Kidney (tissue), 14 donors: ENCODE results near the gene RER1. TPM values are rescaled to one million over a fixed set of nuclear protein-coding genes. Genes with fewer than 3 reads are reported as not detected.
A peak's percentile ranks its signal among the peaks of the same experiment; 100 is the strongest.

Experiments
- DNase-seq, 5 donors: peaks; one replicate each; pipeline ENCODE4 v3.0.0-alpha.2; 2013 to 2020
- FAIRE-seq: peaks from 2 replicates; lab custom pipeline; 2012; peaks lifted over from hg19 to GRCh38; lab: Jason Lieb, UNC
- H3K27ac ChIP-seq, 2 donors: one replicate each; pipeline ENCODE4 v1.7.0; 2013; ENCODE audit warnings: low read depth in 2 of 2, low read length in 2 of 2, inconsistent platforms in 1 of 2
- H3K27me3 ChIP-seq: one replicate; pipeline ENCODE4 v1.7.1; 2013; ENCODE audit warnings: low read length, inconsistent platforms; ENCODE audit not compliant: control insufficient read depth, insufficient read depth
- H3K36me3 ChIP-seq, 3 donors: one replicate each; pipeline versions ENCODE4 v1.7.0 to v1.7.1; 2013; ENCODE audit warnings: low read length in 3 of 3, control low read depth in 1 of 3, inconsistent platforms in 1 of 3; ENCODE audit not compliant: insufficient read depth in 3 of 3, control insufficient read depth in 2 of 3
- H3K4me1 ChIP-seq, 3 donors: one replicate each; pipeline versions ENCODE4 v1.7.0 to v1.7.1; 2013; ENCODE audit warnings: low read length in 3 of 3, inconsistent platforms in 1 of 3, low read depth in 1 of 3; ENCODE audit not compliant: control insufficient read depth in 2 of 3, insufficient read depth in 2 of 3
- H3K4me3 ChIP-seq, 3 donors: one replicate each; pipeline versions ENCODE4 v1.7.0 to v1.8.1; 2013; ENCODE audit warnings: low read length in 3 of 3, control low read depth in 1 of 3, inconsistent platforms in 1 of 3
- H3K9ac ChIP-seq, 3 donors: one replicate each; pipeline versions ENCODE4 v1.7.0 to v1.7.1; 2013; ENCODE audit warnings: low read length in 3 of 3, control low read depth in 1 of 3, inconsistent platforms in 1 of 3
- H3K9me3 ChIP-seq, 3 donors: one replicate each; pipeline versions ENCODE4 v1.7.0 to v1.7.1; 2013; ENCODE audit warnings: low read length in 3 of 3, control low read depth in 1 of 3, inconsistent platforms in 1 of 3; ENCODE audit not compliant: control insufficient read depth in 2 of 3, insufficient read depth in 1 of 3
- CTCF ChIP-seq: IDR thresholded peaks from 3 replicates; pipeline ENCODE4 v1.5.1; 2012; ENCODE audit warnings: mild to moderate bottlenecking, moderate library complexity, borderline replicate concordance; ENCODE audit not compliant: insufficient read depth; ENCODE audit errors: extremely low read depth
- intact Hi-C: fragments of 100-400 bp; cut with DNase I; formaldehyde crosslinking; loops from one replicate; pipeline ENCODE4 v1.11.1; 2022
- polyA plus RNA-seq: library from polyadenylated mRNA; stranded (reverse); fragments of 350-450 nt; fragmentation: Illumina TruSeq; extraction: RNeasy Lipid Tissue Mini Kit (QIAGEN cat#74804); gene quantifications from one replicate; pipeline ENCODE4 v1.2.3, GENCODE V29; 2014; ENCODE audit warnings: low read depth, low replicate concordance; ENCODE audit not compliant: insufficient read depth
- total RNA-seq: library from RNA; stranded (reverse); fragmentation: NEBNext Ultra II Directional; extraction: Animal tissue kit (Norgen Biotek cat#: 25700); gene quantifications from one replicate; pipeline ENCODE4 v1.2.1, GENCODE V29; 2021
- donor health status: control.
- donor health status: control.
- donor health status: control.
- donor health status: control.
- donor health status: control.
- donor health status: DM: yes; HTN: yes; CAD: no.
- donor health status: Normal renal cell carcinoma (clear cell type).

Gene RER1
- total and polyA plus RNA-seq, 2 donors from 2014 or later = 158 to 162 TPM

GRCh38 chr1:2378956-2379732 is 12.5 kb upstream of the RER1 start:
- intact Hi-C loops = no loop called here
- no peak for TF ChIP-seq CTCF
- no peaks in the 10 kb centered on the region for H3K36me3 ChIP-seq
- no peaks in the 10 kb centered on the region for H3K27me3 ChIP-seq
- no peak for FAIRE-seq
- DNase-seq = peak in 1 of 5 donors; percentile 37
- no peak overlapping the region for H3K9ac ChIP-seq
- H3K9me3 ChIP-seq = no peaks in the 10 kb centered on the region
- H3K27ac ChIP-seq = no peak overlapping the region
- peaks cover 0 to 3% (median 0%) of the 10 kb centered on the region in 3 donors for H3K4me1 ChIP-seq
- H3K4me3 ChIP-seq = no peak overlapping the region

GRCh38 chr1:2379733-2380404 is 11.8 kb upstream of the RER1 start:
- FAIRE-seq (no peak), DNase-seq (peak in 1 of 5 donors; percentile 61)
- Histone ChIP-seq H3K27me3 (no peaks in the 10 kb centered on the region), H3K36me3 (no peaks in the 10 kb centered on the region), H3K4me3 (no peak overlapping the region), H3K9me3 (no peaks in the 10 kb centered on the region), H3K27ac (no peak overlapping the region), H3K4me1 (peaks cover 0 to 3% (median 0%) of the 10 kb centered on the region in 3 donors), H3K9ac (no peak overlapping the region)
- TF ChIP-seq CTCF = no peak
- intact Hi-C loops = loop anchor here (5.0 kb wide), 1 partner anchor 183 kb away; no protein-coding TSS in a partner anchor

GRCh38 chr1:2380816-2381591 is 10.6 kb upstream of the RER1 start:
- peak in 3 of 5 donors; percentile 17 to 64 (median 31) for DNase-seq
- no peak overlapping the region for H3K9ac ChIP-seq
- H3K4me1 ChIP-seq = peaks cover 0 to 3% (median 0%) of the 10 kb centered on the region in 3 donors
- no peaks in the 10 kb centered on the region for H3K27me3 ChIP-seq
- no peak overlapping the region for H3K27ac ChIP-seq
- no peak for FAIRE-seq
- H3K36me3 ChIP-seq = no peaks in the 10 kb centered on the region
- intact Hi-C loops = loop anchor here (5.0 kb wide), 1 partner anchor 184 kb away; no protein-coding TSS in a partner anchor
- no peaks in the 10 kb centered on the region for H3K9me3 ChIP-seq
- no peak overlapping the region for H3K4me3 ChIP-seq
- no peak for TF ChIP-seq CTCF
